HG03097 (cell line): ENCODE data around the gene DLD.
"Not testable (repeated sequence)": the region's sequence is repeated elsewhere in the genome, so short reads cannot be mapped to it uniquely, and the experiment has no call there.

Source experiments
- ATAC-seq: cut with Tn5 transposase; IDR thresholded peaks from one replicate; pipeline ENCODE4 v1.9.1; 2021; ENCODE audit not compliant: unreplicated experiment, low FRiP score

Gene DLD

GRCh38 chr7:107870427-107871000, 20.5 kb upstream of the DLD start:
- ATAC-seq, result no peak

DNA sequence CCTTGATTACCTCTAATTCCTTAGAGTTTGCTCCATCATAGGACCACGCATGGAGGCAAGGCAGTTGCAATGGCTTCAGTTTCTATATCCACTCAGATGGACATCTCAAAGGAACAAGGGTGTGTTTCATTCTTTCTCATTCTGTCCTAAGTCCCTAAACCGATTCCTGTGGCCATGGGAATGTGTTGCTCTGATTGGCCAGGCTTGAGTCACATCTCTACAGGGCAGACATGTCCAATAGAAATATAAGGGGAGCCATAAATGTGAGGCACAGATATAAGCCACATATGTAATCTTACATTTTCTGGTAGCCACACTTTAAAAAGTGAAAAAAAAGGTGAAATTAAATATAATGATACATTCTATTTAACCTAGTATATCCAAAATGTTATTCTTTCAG, 16.9 kb upstream of the DLD start:
- ATAC-seq, result no peak

- ATAC-seq, result no peak
Observed at GRCh38 chr7:107874605-107875446, 16.2 kb upstream of the DLD start.

GRCh38 chr7:107876916-107877315, 14.1 kb upstream of the DLD start:
- ATAC-seq, result no peak

GRCh38 chr7:107877731-107878382, 13.1 kb upstream of the DLD start:
- ATAC-seq, result no peak

DNA sequence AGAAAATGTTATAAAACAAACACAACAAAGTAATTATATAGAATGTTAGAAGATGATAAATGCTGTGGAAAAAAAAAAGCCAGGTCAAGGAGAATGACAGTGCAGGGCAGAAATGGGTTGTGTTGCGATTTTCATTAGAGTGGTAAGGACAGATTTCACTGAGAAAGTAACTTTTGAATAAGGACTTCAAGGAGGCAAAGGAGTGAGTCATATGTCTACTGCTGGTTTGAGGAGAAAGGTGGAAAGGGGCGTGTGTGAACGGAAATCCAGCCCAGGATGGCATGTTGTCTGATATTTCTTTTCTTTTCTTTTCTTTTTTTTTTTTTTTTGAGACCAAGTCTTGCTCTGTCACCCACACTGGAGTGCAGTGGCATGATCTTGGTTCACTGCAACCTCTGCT, 12.3 kb upstream of the DLD start:
- no peak for ATAC-seq

DNA sequence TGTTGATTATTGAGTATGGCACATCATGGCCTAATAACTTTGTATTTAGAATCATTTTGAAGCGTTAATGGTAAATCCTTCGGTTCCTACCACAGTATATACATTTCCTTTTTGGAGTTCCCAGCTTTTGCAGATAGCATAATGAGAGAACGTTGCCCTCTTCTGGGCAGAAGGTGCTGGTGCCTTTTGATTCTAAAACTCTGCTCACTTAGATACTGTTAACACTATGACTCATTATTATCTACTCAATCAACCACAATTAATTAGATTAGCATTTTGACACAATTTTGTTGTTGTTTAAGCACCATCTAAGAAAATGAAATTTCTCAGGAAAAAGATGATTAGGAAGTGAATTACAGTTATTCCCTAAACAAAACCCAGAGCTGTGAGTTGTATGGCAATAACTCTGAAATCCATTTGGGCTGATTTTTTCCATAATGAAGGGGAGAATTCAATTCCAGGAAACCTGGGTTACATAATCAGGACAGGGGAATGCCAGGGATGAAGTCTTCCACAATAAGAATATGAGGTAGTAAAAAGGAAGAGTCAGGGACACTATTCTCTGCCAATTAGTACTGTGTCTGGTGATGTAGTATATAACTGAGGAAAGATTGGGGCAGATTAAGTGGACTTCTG, 11.5 kb upstream of the DLD start:
- ATAC-seq, result no peak

GRCh38 chr7:107882766-107883165, 8.2 kb upstream of the DLD start:
- ATAC-seq, result no peak

GRCh38 chr7:107884066-107884818, 6.7 kb upstream of the DLD start:
- ATAC-seq, result no peak

GRCh38 chr7:107887827-107888226, 3.2 kb upstream of the DLD start:
- not testable (repeated sequence) for ATAC-seq

DNA sequence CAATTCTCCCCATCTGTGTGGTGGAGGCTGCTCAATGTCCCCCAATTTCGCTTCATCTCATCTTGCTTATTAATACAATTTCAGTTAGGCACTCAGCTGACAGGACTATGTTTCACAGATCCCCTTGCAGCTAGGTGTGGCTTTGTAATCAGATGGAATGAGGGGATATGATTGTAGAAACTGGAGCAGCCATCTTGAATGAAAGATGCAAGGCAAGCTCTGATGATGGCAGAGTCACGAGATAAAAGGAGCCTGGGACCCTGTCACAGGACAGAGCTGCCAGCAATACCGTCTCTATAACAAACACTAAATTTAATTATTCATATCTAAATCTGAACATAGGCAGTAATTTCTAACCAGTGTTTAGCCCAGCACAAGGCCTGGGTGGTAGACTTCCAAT, 991 bp upstream of the DLD start:
- ATAC-seq, result no peak

DNA sequence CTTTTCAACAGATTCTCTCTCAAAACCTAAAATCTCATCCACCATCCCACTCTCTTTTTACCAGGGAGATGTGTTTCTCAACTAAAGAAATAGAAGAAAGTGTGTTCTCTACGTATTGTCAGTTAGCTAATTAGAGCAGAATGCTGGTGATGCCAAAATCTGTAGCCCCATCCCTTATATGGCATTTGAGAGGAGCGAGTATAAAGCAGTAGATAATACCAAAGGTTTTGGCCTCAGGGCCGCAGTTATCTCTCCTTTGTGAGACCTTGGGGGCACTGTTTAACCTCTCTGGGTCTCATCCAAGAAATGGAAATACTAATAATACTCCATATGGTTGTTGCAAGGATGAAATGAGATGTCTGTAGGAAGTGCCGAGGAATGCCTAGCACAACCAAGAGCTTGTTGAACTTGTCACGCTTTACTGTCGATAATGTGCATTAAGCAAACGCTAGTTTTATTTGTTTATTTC, 456 bp upstream of the DLD start:
- no peak for ATAC-seq

- peak; percentile 13 for ATAC-seq
Observed at GRCh38 chr7:107891636-107892366, 818 bp downstream of the DLD start.

DNA sequence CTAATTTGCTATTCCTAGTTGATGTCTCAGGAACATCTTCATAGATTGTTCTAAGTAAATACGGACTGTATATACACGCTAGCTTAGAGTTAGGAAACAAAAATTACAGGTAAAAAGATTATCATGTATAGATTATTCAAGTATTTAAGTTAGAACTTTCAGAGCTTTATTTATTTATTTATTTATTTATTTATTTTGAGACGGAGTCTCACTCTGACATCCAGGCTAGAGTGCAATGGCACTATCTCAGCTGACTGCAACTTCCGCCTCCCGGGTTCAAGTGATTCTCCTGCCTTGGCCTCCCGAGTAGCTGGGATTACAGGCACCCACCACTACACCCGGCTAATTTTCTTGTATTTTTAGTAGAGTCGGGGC, 1.4 kb downstream of the DLD start:
- ATAC-seq, result not testable (repeated sequence)

- no peak for ATAC-seq
Observed at GRCh38 chr7:107898997-107899594, 8.1 kb downstream of the DLD start.

GRCh38 chr7:107900496-107901015, 9.6 kb downstream of the DLD start:
- ATAC-seq, result no peak

DNA sequence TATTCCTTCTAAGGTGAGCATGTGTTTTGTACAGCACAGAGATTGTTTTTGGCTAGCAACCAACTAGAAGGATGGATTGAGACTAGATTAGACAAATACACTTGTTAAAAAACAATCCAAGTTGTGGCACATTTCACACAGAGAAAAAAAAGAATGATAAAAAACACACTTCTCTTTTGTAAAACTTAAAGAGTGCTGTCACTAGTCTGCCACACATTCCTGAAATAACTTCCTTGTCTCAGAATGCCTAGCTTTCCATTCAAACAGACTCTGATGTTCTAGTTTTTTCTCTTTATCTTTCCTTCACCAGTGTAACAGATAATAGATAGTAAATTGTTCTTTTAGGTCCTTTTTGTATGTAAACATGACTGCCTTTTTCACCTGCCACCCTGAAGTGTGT, 11.4 kb downstream of the DLD start:
- ATAC-seq, result no peak

GRCh38 chr7:107907790-107908189, 16.8 kb downstream of the DLD start:
- ATAC-seq, result no peak

- no peak for ATAC-seq
Observed at GRCh38 chr7:107909445-107909844, 18.5 kb downstream of the DLD start.
